CD4-positive, alpha-beta T cell treated with Interleukin-1 beta for 1 hour (primary cell): ENCODE results near the gene ZNF454.

ENCODE experiments used
- DNase-seq, 2 donors: peaks; one replicate each; pipeline ENCODE4 v3.0.0-alpha.2; 2020 to 2022

ZNF454 gene

DNA sequence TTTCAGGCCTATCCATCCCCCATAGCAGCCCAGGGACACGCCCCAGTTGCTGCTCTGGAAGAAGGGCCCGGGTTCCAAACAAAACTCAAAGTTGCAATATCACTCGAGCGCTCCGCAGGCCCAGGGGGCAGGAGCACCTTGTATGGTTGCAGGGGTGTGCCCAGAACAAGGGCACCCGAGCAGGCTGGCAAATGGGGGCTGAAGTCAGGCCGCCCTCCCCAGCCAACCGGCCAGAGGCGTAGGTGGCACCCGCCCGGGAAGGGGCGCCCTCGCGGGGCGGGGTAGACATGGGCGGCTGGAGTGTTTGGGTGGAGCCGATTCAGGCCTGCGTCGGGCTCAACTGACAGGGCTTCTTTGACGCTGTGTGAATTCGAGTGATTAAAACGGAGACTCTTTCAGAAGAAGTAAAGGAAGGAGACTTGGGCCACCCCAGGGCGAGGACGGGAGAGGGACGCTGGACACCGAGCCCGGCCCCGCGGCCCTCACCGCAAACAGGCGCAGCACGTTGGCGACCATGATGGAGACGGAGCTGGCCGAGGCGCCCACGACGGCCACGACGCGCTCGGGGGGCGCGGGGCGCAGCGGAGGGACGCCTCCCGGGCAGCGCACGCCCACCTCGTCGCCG is 53.1 kb downstream of the ZNF454 start:
- DNase-seq, result no peak

DNA sequence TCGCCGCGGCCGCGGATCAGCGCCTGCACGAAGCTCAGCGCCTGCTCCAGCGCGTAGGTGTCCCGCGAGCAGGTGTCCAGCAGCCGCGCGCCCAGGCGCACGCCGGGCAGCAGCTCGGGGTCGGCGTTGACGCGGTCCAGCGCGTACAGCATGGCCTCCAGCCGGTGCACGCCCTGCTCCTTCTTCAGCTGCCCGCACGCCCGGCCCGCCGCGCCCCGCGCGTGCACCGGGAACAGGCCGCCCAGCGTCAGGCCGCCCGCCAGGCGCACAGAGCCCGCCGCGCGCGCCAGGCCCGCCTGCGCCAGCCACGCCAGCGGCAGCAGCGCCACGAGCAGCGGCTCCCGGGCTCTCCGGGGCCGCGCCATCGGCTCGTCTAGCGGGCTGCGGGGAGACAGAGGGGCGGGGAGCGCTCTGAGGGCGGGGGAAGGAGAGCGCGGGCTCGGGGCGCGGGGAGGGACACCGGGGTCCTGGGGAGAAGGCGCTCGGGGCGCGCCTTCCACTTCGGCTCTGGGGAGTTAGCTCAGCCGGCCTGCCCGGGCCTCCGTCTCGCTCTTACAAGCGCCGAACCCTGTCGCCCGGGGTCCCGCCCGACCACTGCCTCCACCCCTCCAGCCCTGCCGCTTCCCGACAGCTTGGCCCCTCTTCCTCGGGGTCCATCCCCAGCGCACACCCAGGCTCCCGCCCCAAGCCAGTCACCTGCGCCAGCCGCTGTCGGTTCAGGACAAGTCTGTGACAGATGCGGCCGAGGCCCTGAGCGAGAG is 53.8 kb downstream of the ZNF454 start, which contains the start of gene GRM6:
GRM6 (minus strand) TSS at position 741 of the 761 bp plus-strand sequence; CDS start at position 365, 376 bp downstream.
- no peak for DNase-seq

GRCh38 chr5:178995341-178995690 is 54.3 kb downstream of the ZNF454 start:
- no peak for DNase-seq

DNA sequence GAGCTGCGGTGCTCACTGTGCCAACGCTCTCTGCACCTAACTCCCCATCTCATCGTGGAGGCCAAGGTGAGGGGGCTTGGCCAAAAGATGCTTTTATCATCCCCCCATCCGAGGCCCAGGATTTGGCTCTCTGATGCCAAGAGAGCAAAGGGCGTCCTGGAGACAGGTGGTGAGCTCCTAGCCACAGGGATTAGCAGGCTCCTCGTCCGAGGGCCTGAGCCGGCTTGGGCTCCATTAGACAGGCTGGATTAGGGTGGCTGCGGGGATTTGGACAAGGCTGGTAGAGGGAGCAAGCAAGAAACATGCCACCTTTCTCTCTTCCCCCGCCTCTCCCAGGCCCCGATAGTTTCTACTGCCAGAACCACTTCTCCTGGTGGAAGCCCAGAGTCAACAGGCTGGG is 55.2 kb downstream of the ZNF454 start:
- DNase-seq, result no peak

- no peak for DNase-seq
These were observed 56.2 kb downstream of the ZNF454 start for GRCh38 chr5:178997191-178997590.

- no peak for DNase-seq
These were observed 57.4 kb downstream of the ZNF454 start for GRCh38 chr5:178998441-178998840.

GRCh38 chr5:179006564-179006963 is 65.6 kb downstream of the ZNF454 start:
- no peak for DNase-seq

DNA sequence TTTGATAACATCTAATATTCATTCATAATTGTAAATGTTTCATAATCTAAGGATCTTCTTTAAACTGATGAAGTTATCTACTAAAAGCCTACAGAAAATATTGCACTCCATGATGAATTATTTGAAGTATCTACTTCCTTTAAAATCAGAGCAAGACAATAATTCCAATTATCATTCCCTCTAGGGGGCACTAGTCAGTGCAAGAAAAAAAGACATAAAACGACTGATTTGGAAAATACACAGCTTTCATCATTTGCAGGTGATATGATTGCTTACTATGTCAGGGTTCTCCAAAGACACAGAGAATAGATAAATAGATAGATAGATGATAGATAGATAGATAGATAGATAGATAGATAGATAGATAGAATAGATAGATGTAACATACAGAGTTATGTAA is 67.7 kb downstream of the ZNF454 start:
- DNase-seq, result no peak
